Tibial nerve (tissue), 4 donors: Measurements from ENCODE around the gene SPATA17. TPM values are rescaled to one million over a fixed set of nuclear protein-coding genes. Genes with fewer than 3 reads are reported as not detected.
"Not testable (repeated sequence)": the region's sequence is repeated elsewhere in the genome, so short reads cannot be mapped to it uniquely, and the experiment has no call there.

Source experiments
- DNase-seq, 2 donors: peaks; one replicate each; pipeline ENCODE4 v3.0.0-alpha.2; 2019; ENCODE audit warnings: low spot score in 2 of 2
- H3K27ac ChIP-seq, 4 donors: fragments of 200-600 bp; sonication (generic) in 3 of 4; one replicate each; pipeline ENCODE4 v1.5.1; 2017 to 2019; ENCODE audit warnings: mild to moderate bottlenecking in 1 of 4
- H3K27me3 ChIP-seq, 2 donors: fragments of 200-600 bp; sonication (generic) in 1 of 2; one replicate each; pipeline versions ENCODE4 v1.5.1 to v1.6.0; 2017 to 2019
- H3K36me3 ChIP-seq, 3 donors: fragments of 200-600 bp; sonication (generic); one replicate each; pipeline ENCODE4 v1.5.1; 2018 to 2019
- H3K4me1 ChIP-seq, 4 donors: fragments of 200-600 bp; sonication (generic) in 3 of 4; one replicate each; pipeline ENCODE4 v1.5.1; 2017 to 2019
- H3K4me3 ChIP-seq, 4 donors: fragments of 200-600 bp; sonication (generic) in 3 of 4; one replicate each; pipeline ENCODE4 v1.5.1; 2017 to 2019; ENCODE audit warnings: mild to moderate bottlenecking in 1 of 4, moderate library complexity in 1 of 4
- H3K9me3 ChIP-seq, 4 donors: fragments of 200-600 bp; sonication (generic) in 3 of 4; one replicate each; pipeline ENCODE4 v1.5.1; 2017 to 2019
- CTCF ChIP-seq, 5 experiments: fragments of 200-600 bp in 3 of 5; fragments of 450-650 bp in 2 of 5; sonication (generic) in 3 of 5; IDR thresholded peaks; one replicate each; pipeline ENCODE4 v1.5.1; 2016 to 2019; ENCODE audit warnings: antibody characterized with exemption in 5 of 5, mild to moderate bottlenecking in 3 of 5, moderate library complexity in 2 of 5
- EP300 ChIP-seq, 2 donors: sonication (generic); formaldehyde crosslinking; IDR thresholded peaks; one replicate each; pipeline ENCODE4 v1.6.1; 2017; ENCODE audit warnings: antibody characterized with exemption in 2 of 2, mild to moderate bottlenecking in 1 of 2
- POLR2A ChIP-seq, 2 donors: fragments of 450-650 bp; IDR thresholded peaks; one replicate each; pipeline ENCODE4 v1.6.1; 2017; ENCODE audit warnings: antibody characterized with exemption in 2 of 2, mild to moderate bottlenecking in 2 of 2, moderate library complexity in 2 of 2
- WGBS, 2 donors: methylation state at CpG; one replicate each; pipeline ENCODE4 v1.1.5; 2018; 5-methylcytosine and 5-hydroxymethylcytosine counted together
- total RNA-seq, 4 donors: library from RNA; depleted of rRNA; stranded (reverse); fragments of >200 nt; gene quantifications; one replicate each; pipeline ENCODE4 v1.1.0, GENCODE V29; 2016

The SPATA17 gene
- total RNA-seq = 1 to 10 TPM in 1 of 4 donors, under 1 TPM in 3; 0.44 to 1.5 (median 0.91) TPM

GRCh38 chr1:217630711-217631591 lies at the start of gene SPATA17, which contains the start of gene GPATCH2:
Gene SPATA17 (plus strand): TSS chr1:217631344. CDS start chr1:217631379, 35 bp downstream.
Gene GPATCH2 (minus strand): TSS chr1:217631090. CDS start chr1:217630971, 119 bp downstream.
- peak within 1 kb of the TSS; percentile 75 to 88 (median 82) for H3K4me3 ChIP-seq
- TF ChIP-seq CTCF (IDR thresholded peaks at IDR 0.05) = peak; percentile 23 to 69 (median 32)
- TF ChIP-seq EP300 (IDR thresholded peaks at IDR 0.05) = peak in 1 of 2 donors; percentile 74
- TF ChIP-seq POLR2A (IDR thresholded peaks at IDR 0.05) = no peak
- peaks cover 0 to 40% (median 12%) of the 10 kb centered on the region in 4 donors for H3K4me1 ChIP-seq

GRCh38 chr1:217584286-217584811 lies 46.8 kb upstream of the SPATA17 start:
- not testable (repeated sequence) for H3K27me3 ChIP-seq, H3K4me3 ChIP-seq, H3K4me1 ChIP-seq, H3K9me3 ChIP-seq, DNase-seq, H3K36me3 ChIP-seq, H3K27ac ChIP-seq
- WGBS, 2 donors = 96 to 99% methylated on average over 5 of the region's 5 CpGs

More at GRCh38 chr1:217630711-217631591, at the start of gene SPATA17, which contains the start of gene GPATCH2:
- no peaks in the 10 kb centered on the region for H3K27me3 ChIP-seq
- no peaks in the 10 kb centered on the region for H3K9me3 ChIP-seq
- peak within 1 kb of the TSS; percentile 69 to 93 (median 86) for H3K27ac ChIP-seq
- no peaks in the 10 kb centered on the region for H3K36me3 ChIP-seq
- 1% methylated on average over 42 of the region's 42 CpGs for WGBS, 2 donors
- DNase-seq = peak; percentile 32 to 70

- no peaks in the 10 kb centered on the region for H3K27me3 ChIP-seq
- no peak for DNase-seq
- no peaks in the 10 kb centered on the region for H3K9me3 ChIP-seq
- no peak overlapping the region for H3K4me3 ChIP-seq
- peaks cover 0 to 7% (median 0%) of the 10 kb centered on the region in 3 donors for H3K36me3 ChIP-seq
- TF ChIP-seq EP300 (IDR thresholded peaks at IDR 0.05) (no peak), POLR2A (IDR thresholded peaks at IDR 0.05) (no peak), CTCF (IDR thresholded peaks at IDR 0.05) (no peak)
- no peak overlapping the region for H3K27ac ChIP-seq
- 86 to 92% methylated on average over 2 of the region's 2 CpGs for WGBS, 2 donors
- no peaks in the 10 kb centered on the region for H3K4me1 ChIP-seq
Observed at GRCh38 chr1:217585577-217585976, 45.6 kb upstream of the SPATA17 start.

GRCh38 chr1:217586586-217586985 lies 44.6 kb upstream of the SPATA17 start:
- Histone ChIP-seq H3K36me3 (peaks cover 0 to 7% (median 0%) of the 10 kb centered on the region in 3 donors), H3K27me3 (no peaks in the 10 kb centered on the region), H3K4me1 (no peaks in the 10 kb centered on the region), H3K27ac (no peak overlapping the region), H3K9me3 (no peaks in the 10 kb centered on the region), H3K4me3 (no peak overlapping the region)
- TF ChIP-seq POLR2A (IDR thresholded peaks at IDR 0.05) = no peak
- no peak for TF ChIP-seq EP300 (IDR thresholded peaks at IDR 0.05)
- no peak for TF ChIP-seq CTCF (IDR thresholded peaks at IDR 0.05)
- DNase-seq = no peak
- 79 to 80% methylated on average over 4 of the region's 4 CpGs for WGBS, 2 donors

- Histone ChIP-seq H3K9me3 (no peaks in the 10 kb centered on the region), H3K4me3 (no peak overlapping the region), H3K27ac (no peak overlapping the region), H3K27me3 (no peaks in the 10 kb centered on the region), H3K4me1 (no peaks in the 10 kb centered on the region), H3K36me3 (peaks cover 0 to 7% (median 0%) of the 10 kb centered on the region in 3 donors)
- WGBS, 2 donors = 87 to 92% methylated on average over 2 of the region's 2 CpGs
- TF ChIP-seq POLR2A (IDR thresholded peaks at IDR 0.05) = no peak
- no peak for TF ChIP-seq EP300 (IDR thresholded peaks at IDR 0.05)
- TF ChIP-seq CTCF (IDR thresholded peaks at IDR 0.05) = no peak
- DNase-seq = no peak
Observed at GRCh38 chr1:217590598-217590997, 40.5 kb upstream of the SPATA17 start.
